SU-DHL-6 (cell line): ENCODE data around the gene PDCD1LG2.

ENCODE experiments used
- H2AFZ ChIP-seq: fragments of 200-600 bp; sonication (generic); 2 replicates; pipeline ENCODE4 v1.6.1; 2014; ENCODE audit warnings: low read depth, mild to moderate bottlenecking, moderate library complexity, mixed read lengths, antibody characterized with exemption, low read length; ENCODE audit not compliant: severe bottlenecking
- H3F3A ChIP-seq: fragments of 200-600 bp; shearing (Covaris generic); 2 replicates; pipeline ENCODE4 v1.6.0; 2016; ENCODE audit warnings: antibody characterized with exemption, mild to moderate bottlenecking; ENCODE audit not compliant: insufficient read depth
- H3K27ac ChIP-seq: fragments of 200-600 bp; sonication (generic); 2 replicates; pipeline ENCODE4 v1.5.1; 2016; ENCODE audit warnings: low read depth, mild to moderate bottlenecking, low read length, moderate library complexity, mixed read lengths
- H3K27me3 ChIP-seq: fragments of 200-600 bp; sonication (generic), shearing (Covaris generic); 2 replicates; pipeline ENCODE4 v1.6.0; 2014; ENCODE audit warnings: mild to moderate bottlenecking, low read length
- H3K36me3 ChIP-seq: fragments of 200-600 bp; sonication (generic); 2 replicates; pipeline ENCODE4 v1.6.1; 2014; ENCODE audit warnings: mild to moderate bottlenecking, low read length, mixed read lengths
- H3K4me2 ChIP-seq: fragments of 300-600, 200-600 bp; shearing (Covaris generic), sonication (generic); 2 replicates; pipeline ENCODE4 v1.6.0; 2014; ENCODE audit warnings: low read length, low read depth, mild to moderate bottlenecking; ENCODE audit not compliant: poor library complexity, severe bottlenecking
- H3K4me3 ChIP-seq: fragments of 200-600 bp; sonication (generic); 2 replicates; pipeline ENCODE4 v1.5.1; 2014; ENCODE audit warnings: antibody characterized with exemption, low read length, mild to moderate bottlenecking, mixed read lengths; ENCODE audit not compliant: insufficient read depth, poor library complexity, severe bottlenecking
- H3K79me2 ChIP-seq: fragments of 200-600 bp; sonication (generic); 2 replicates; pipeline ENCODE4 v1.6.1; 2014; ENCODE audit warnings: mild to moderate bottlenecking, low read length, moderate library complexity; ENCODE audit not compliant: insufficient read depth
- H3K9ac ChIP-seq: fragments of 200-600 bp; sonication (generic); 2 replicates; pipeline ENCODE4 v1.7.0; 2014; ENCODE audit warnings: mild to moderate bottlenecking, low read length
- H3K9me2 ChIP-seq: fragments of 200-600 bp; sonication (generic); replicated peaks from 2 replicates; pipeline ENCODE4 v1.6.1; 2014; ENCODE audit warnings: low read length; ENCODE audit not compliant: insufficient read depth
- H3K9me3 ChIP-seq: fragments of 200-600 bp; sonication (generic); 2 replicates; pipeline ENCODE4 v1.6.1; 2014; ENCODE audit warnings: low read length, mixed read lengths; ENCODE audit not compliant: insufficient read depth
- H4K20me1 ChIP-seq: fragments of 200-600 bp; sonication (generic); 2 replicates; pipeline ENCODE4 v1.6.1; 2014; ENCODE audit warnings: low read depth, mild to moderate bottlenecking, antibody characterized with exemption, low read length, moderate library complexity, mixed read lengths
- EZH2phosphoT487 ChIP-seq: fragments of 200-600 bp; sonication (generic), shearing (Covaris generic); conservative IDR thresholded peaks from 2 replicates; pipeline ENCODE4 v1.6.1; 2018; ENCODE audit warnings: mild to moderate bottlenecking, antibody characterized with exemption, low read length, moderate library complexity, mixed read lengths
- TF ChIP-seq, protein P1 (sequence below): fragments of 200-600 bp; sonication (generic); IDR thresholded peaks from one replicate; pipeline ENCODE4 v1.5.1; 2017; ENCODE audit warnings: antibody characterized with exemption, mild to moderate bottlenecking, low read length, moderate library complexity; ENCODE audit not compliant: insufficient read depth, poor library complexity, severe bottlenecking

PDCD1LG2 gene

GRCh38 chr9:5516453-5517220, 6.3 kb downstream of the PDCD1LG2 start:
- Histone ChIP-seq H2AFZ (no peak overlapping the region), H3K9me2 (no peaks in the 10 kb centered on the region), H3K79me2 (no peaks in the 10 kb centered on the region), H4K20me1 (no peaks in the 10 kb centered on the region), H3K4me3 (no peak overlapping the region), H3K9ac (no peak overlapping the region), H3K4me2 (no peak overlapping the region), H3K9me3 (no peaks in the 10 kb centered on the region), H3K27me3 (no peaks in the 10 kb centered on the region), H3K27ac (no peak overlapping the region), H3K36me3 (no peaks in the 10 kb centered on the region), H3F3A (no peaks in the 10 kb centered on the region)
- TF ChIP-seq, protein P1, sequence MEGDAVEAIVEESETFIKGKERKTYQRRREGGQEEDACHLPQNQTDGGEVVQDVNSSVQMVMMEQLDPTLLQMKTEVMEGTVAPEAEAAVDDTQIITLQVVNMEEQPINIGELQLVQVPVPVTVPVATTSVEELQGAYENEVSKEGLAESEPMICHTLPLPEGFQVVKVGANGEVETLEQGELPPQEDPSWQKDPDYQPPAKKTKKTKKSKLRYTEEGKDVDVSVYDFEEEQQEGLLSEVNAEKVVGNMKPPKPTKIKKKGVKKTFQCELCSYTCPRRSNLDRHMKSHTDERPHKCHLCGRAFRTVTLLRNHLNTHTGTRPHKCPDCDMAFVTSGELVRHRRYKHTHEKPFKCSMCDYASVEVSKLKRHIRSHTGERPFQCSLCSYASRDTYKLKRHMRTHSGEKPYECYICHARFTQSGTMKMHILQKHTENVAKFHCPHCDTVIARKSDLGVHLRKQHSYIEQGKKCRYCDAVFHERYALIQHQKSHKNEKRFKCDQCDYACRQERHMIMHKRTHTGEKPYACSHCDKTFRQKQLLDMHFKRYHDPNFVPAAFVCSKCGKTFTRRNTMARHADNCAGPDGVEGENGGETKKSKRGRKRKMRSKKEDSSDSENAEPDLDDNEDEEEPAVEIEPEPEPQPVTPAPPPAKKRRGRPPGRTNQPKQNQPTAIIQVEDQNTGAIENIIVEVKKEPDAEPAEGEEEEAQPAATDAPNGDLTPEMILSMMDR = no peak

- no peak for TF ChIP-seq EZH2phosphoT487
- TF ChIP-seq, protein P1 = no peak
- Histone ChIP-seq H3K9me3 (no peaks in the 10 kb centered on the region), H3F3A (no peaks in the 10 kb centered on the region), H3K4me3 (no peak overlapping the region), H3K27ac (no peak overlapping the region), H3K27me3 (no peaks in the 10 kb centered on the region), H4K20me1 (no peaks in the 10 kb centered on the region), H3K36me3 (no peaks in the 10 kb centered on the region), H3K9ac (no peak overlapping the region), H2AFZ (no peak overlapping the region), H3K9me2 (no peaks in the 10 kb centered on the region), H3K4me2 (no peak overlapping the region), H3K79me2 (no peaks in the 10 kb centered on the region)
Measured at GRCh38 chr9:5518171-5518936, 8.0 kb downstream of the PDCD1LG2 start.

GRCh38 chr9:5518937-5519319, 8.6 kb downstream of the PDCD1LG2 start:
- H3K9me2 ChIP-seq = no peaks in the 10 kb centered on the region
- no peaks in the 10 kb centered on the region for H3K36me3 ChIP-seq
- TF ChIP-seq, protein P1 = no peak
- TF ChIP-seq EZH2phosphoT487 = no peak
- H3K4me2 ChIP-seq = no peak overlapping the region
- H3F3A ChIP-seq = no peaks in the 10 kb centered on the region
- no peak overlapping the region for H3K9ac ChIP-seq
- no peaks in the 10 kb centered on the region for H3K9me3 ChIP-seq
- no peaks in the 10 kb centered on the region for H3K79me2 ChIP-seq
- H4K20me1 ChIP-seq = no peaks in the 10 kb centered on the region
- no peak overlapping the region for H2AFZ ChIP-seq
- no peaks in the 10 kb centered on the region for H3K27me3 ChIP-seq
- no peak overlapping the region for H3K4me3 ChIP-seq
- H3K27ac ChIP-seq = no peak overlapping the region
